Adipocyte (in vitro differentiated cells): Measurements from ENCODE around the gene PATE4.
"Not testable (repeated sequence)": the region's sequence is repeated elsewhere in the genome, so short reads cannot be mapped to it uniquely, and the experiment has no call there.

Experiments
- DNase-seq: peaks from one replicate; pipeline ENCODE4 v3.0.0-alpha.2; 2015; ENCODE audit warnings: low read depth
- H3K27me3 ChIP-seq: replicated peaks from 2 replicates; pipeline ENCODE4 v1.7.0; 2013; ENCODE audit warnings: mild to moderate bottlenecking, low read length, moderate library complexity; ENCODE audit not compliant: control insufficient read depth, insufficient read depth
- H3K36me3 ChIP-seq: 2 replicates; pipeline ENCODE4 v1.7.0; 2013; ENCODE audit warnings: low read length, mild to moderate bottlenecking, moderate library complexity; ENCODE audit not compliant: control insufficient read depth, insufficient read depth, severe bottlenecking
- H3K4me1 ChIP-seq: 2 replicates; pipeline ENCODE4 v1.7.0; 2013; ENCODE audit warnings: mild to moderate bottlenecking, low read length, moderate library complexity; ENCODE audit not compliant: control insufficient read depth, insufficient read depth
- H3K4me3 ChIP-seq: 2 replicates; pipeline ENCODE4 v1.7.0; 2013; ENCODE audit warnings: mild to moderate bottlenecking, low read length, moderate library complexity
- H3K9ac ChIP-seq: 2 replicates; pipeline ENCODE4 v1.7.0; 2013; ENCODE audit warnings: mild to moderate bottlenecking, low read length, moderate library complexity
- H3K9me3 ChIP-seq: 2 replicates; pipeline ENCODE4 v1.7.0; 2013; ENCODE audit warnings: mild to moderate bottlenecking, low read length, moderate library complexity; ENCODE audit not compliant: control insufficient read depth

Gene PATE4, protein sequence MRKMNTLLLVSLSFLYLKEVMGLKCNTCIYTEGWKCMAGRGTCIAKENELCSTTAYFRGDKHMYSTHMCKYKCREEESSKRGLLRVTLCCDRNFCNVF

DNA sequence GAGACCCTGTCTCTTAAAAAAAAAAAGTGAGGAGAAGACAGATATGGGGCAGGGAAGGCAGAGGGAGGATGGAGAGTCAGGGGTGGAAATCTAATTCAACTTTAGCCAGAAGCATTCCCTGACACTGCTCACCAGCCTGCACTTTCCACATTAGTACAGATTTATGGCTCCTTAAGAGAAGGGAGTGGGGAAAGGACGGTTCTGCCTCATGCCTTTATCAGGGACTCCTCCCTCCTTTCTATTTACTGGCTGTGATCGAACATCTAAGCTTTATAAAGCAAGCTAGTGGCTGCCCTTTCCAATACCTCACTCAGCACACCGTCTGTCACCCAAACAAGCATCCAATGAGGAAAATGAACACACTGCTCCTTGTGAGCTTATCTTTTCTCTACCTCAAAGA is at the start of gene PATE4:
PATE4 (plus strand) TSS at position 301 of the 400 bp plus-strand sequence; CDS start at position 345, 44 bp downstream.
- Histone ChIP-seq H3K36me3 (no peaks in the 10 kb centered on the region), H3K9me3 (peaks cover 5% of the 10 kb centered on the region), H3K4me1 (no peaks in the 10 kb centered on the region), H3K9ac (no peak within 1 kb of the TSS), H3K27me3 (no peaks in the 10 kb centered on the region), H3K4me3 (no peak within 1 kb of the TSS)
- no peak for DNase-seq

DNA sequence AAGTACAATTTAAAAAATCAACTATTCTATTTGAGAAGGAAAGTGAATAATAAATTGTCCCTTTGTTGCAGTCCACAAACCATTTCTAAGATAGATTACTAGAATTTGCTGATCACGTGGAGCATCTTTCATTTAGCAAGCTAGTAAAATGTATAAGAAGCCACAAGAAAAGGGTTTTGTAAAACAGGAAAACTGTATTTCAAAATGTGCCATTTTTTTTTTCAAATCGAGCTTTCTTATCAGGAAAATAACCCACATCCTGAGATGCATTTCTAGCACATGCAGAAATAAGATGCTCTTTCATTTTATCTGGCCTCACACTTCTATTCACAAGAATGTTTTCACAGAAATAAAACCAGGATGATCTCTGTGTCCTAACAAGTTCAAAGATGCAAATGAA is 48.4 kb upstream of the PATE4 start:
- Histone ChIP-seq H3K4me3 (no peak overlapping the region), H3K36me3 (no peaks in the 10 kb centered on the region), H3K9ac (no peak overlapping the region), H3K9me3 (no peaks in the 10 kb centered on the region), H3K4me1 (no peaks in the 10 kb centered on the region), H3K27me3 (no peaks in the 10 kb centered on the region)
- DNase-seq: no peak

DNA sequence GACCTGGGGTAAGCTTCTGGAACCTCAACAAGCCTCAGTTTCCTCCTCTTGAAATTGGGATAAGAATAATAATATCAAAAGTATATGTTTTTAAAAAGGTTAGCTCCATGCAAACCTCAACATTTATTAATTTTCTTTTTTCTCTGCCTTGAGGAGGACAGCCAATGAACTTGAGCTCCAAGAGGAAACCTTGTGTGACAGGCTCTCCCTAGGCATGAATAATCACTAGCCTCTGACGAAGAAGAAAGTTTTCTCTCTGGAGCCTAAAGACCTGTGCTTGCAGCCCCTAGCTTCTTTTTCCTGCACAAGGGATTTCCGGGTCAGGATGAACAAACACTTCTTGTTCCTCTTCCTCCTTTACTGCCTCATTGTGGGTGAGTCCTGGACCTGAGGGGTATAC is 45.3 kb upstream of the PATE4 start, which contains the start of gene PATE3:
PATE3 (plus strand) TSS at position 301 of the 400 bp plus-strand sequence; CDS start at position 326, 25 bp downstream.
- Histone ChIP-seq H3K36me3 (no peaks in the 10 kb centered on the region), H3K4me1 (no peaks in the 10 kb centered on the region), H3K9ac (no peak within 1 kb of the TSS), H3K9me3 (no peaks in the 10 kb centered on the region), H3K27me3 (no peaks in the 10 kb centered on the region), H3K4me3 (no peak within 1 kb of the TSS)
- no peak for DNase-seq

DNA sequence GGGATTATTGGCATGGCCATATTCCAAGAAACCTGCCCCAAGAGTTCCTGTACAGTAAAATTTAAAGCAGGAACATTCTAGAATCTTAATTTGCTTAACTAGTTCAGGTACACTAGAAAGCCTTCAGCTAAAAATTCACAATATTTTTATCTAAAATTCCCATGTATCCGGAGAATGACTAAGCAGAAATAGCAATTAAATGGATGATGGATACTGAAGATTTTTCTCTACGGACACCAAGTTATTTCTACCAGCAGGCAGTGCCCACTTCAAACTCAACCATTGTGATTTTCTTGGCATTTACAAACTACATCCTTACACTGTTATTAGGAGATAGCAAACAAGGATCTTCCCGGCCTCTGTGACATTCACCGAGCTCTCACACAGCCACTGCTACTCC is 42.3 kb upstream of the PATE4 start:
- no peaks in the 10 kb centered on the region for H3K36me3 ChIP-seq

DNA sequence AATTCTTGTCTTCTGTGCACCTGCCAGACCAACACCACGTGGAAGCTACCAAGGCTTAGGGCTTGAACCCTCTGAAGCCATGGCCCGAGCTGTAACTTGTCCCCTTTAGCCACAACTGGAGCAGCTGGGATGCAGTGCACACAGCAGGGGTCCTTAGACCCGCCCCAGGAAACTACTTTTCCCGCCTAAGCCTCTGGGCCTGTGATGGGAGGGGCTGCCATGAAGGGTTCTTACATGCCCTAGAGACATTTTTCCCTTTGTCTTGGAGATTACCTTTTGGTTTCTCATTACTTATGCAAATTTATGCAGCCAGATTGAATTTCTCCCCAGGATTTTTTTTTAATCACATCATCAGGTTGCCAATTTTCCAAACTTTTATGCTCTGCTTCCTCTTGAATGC is 35.5 kb upstream of the PATE4 start:
- Histone ChIP-seq H3K27me3 (no peaks in the 10 kb centered on the region), H3K36me3 (no peaks in the 10 kb centered on the region), H3K4me3 (no peak overlapping the region), H3K9ac (no peak overlapping the region), H3K9me3 (peaks cover 53% of the 10 kb centered on the region), H3K4me1 (no peaks in the 10 kb centered on the region)
- no peak for DNase-seq

More for the DNA sequence above, 42.3 kb upstream of the PATE4 start:
- DNase-seq: no peak
- Histone ChIP-seq H3K4me1 (no peaks in the 10 kb centered on the region), H3K9me3 (peaks cover 15% of the 10 kb centered on the region), H3K9ac (no peak overlapping the region), H3K4me3 (no peak overlapping the region), H3K27me3 (no peaks in the 10 kb centered on the region)

DNA sequence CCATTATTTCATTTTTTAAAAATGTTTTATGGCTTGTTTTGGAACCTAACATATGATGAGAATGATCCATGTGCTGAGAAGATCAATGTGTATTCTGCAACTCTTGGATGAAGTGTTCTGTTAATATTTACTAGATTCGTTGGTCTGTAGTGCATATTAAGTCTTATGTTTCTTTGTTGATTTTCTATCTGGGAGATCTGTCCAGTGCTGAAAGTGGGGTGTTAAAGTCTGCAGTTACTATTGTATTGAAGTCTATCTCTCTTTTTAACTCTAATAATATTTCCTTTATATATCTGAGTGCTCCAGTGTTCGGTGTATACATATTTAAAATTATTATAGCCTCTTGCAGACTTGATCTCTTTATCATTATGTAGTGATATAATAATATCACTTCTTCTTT is 33.3 kb upstream of the PATE4 start:
- H3K4me1 ChIP-seq: no peaks in the 10 kb centered on the region
- no peak overlapping the region for H3K9ac ChIP-seq
- no peak overlapping the region for H3K4me3 ChIP-seq
- no peak for DNase-seq
- H3K27me3 ChIP-seq: no peaks in the 10 kb centered on the region
- peaks cover 52% of the 10 kb centered on the region for H3K9me3 ChIP-seq
- no peaks in the 10 kb centered on the region for H3K36me3 ChIP-seq

DNA sequence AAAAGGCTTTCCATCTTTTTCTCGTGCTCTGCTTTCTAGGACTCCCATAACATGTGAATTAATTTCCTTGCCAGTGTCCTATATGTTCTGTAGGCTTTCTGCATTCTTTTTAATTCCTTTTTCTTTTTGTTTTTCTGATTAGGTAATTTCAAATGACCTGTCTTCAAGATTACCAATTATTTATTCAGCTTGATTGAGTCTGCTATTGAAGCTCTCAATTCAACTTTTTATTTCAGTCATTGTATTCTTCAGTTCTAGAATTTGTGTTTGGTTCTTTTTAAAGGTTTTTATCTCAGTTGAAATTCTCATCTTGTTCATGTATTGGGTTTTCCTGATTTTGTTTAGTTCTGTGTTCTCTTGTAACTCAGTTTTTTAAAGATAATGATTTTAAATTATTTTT is 30.7 kb upstream of the PATE4 start:
- Histone ChIP-seq H3K4me1 (no peaks in the 10 kb centered on the region), H3K36me3 (no peaks in the 10 kb centered on the region), H3K27me3 (no peaks in the 10 kb centered on the region), H3K9me3 (peaks cover 42% of the 10 kb centered on the region), H3K9ac (no peak overlapping the region), H3K4me3 (no peak overlapping the region)
- no peak for DNase-seq

DNA sequence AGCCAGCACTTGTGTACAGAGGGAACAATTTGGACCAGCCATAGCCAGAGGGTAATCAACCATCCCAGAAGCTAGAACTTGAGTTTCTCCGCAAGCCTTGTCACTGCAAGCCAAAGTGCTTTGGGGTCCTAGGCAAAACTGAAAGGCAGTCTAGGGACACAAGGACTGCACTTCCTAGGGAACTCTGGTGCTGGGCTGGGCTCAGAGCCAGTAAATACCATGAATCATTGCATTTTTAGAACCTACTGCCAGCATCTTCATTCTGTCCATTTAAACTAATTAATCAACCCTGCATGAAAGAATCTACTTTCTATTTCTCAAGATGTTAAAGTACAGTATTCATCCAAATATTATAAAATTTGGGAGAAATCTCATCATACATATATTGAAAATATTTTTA is 25.2 kb upstream of the PATE4 start:
- Histone ChIP-seq H3K27me3 (no peaks in the 10 kb centered on the region), H3K9ac (no peak overlapping the region), H3K36me3 (no peaks in the 10 kb centered on the region), H3K4me1 (no peaks in the 10 kb centered on the region), H3K4me3 (no peak overlapping the region), H3K9me3 (peaks cover 19% of the 10 kb centered on the region)
- DNase-seq: no peak

DNA sequence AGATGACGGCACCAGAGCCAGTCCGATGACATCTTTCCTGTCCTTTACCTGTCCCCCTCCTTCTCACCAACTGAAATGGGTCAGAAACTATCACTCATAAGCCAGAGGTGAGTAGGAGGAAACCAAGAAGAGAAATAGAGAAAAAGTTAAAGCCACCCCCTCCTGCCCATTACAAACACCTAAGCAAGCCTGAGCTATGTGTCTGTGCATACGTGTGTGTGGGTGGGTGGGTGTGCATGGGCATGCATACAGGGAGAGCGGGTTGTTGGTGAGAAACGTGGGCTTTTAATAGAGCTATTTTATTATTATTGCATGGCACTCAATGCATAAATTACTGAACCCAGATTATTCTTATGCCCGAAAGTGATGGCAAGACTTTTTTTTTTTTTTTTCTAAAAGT is 2.6 kb downstream of the PATE4 start:
- peaks cover 5% of the 10 kb centered on the region for H3K9me3 ChIP-seq
- no peaks in the 10 kb centered on the region for H3K4me1 ChIP-seq
- DNase-seq: no peak
- H3K4me3 ChIP-seq: no peak overlapping the region
- H3K36me3 ChIP-seq: no peaks in the 10 kb centered on the region
- H3K27me3 ChIP-seq: no peaks in the 10 kb centered on the region
- H3K9ac ChIP-seq: no peak overlapping the region

DNA sequence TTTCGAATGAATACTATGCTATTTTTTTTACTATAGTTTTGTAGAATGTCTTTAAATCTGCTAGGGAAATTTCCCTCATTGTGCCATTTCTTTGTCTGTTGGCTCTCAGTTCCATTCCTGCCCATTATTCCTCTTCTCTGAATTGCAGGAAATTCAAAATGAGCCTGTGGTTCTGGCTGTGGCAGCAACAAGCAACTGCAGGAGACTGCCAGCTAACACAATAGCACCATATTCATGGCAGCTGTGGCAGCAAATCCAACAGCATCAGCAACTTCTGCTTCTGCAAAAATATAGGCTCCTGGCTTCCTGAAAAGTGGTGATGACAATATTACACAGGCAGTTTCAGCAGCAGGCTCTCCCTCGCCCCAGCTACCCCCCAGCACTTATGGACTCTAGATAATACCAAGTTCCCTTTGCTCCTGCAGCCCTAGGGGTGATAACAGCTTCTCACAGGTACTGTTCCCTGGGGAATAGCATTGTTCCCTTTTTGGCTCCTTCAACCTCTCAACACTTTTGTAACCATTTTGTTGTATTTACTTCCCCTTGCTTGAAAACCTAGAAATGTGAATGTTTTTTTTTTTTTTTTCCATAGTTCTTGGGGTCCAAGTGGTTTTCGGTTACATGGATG is 9.3 kb downstream of the PATE4 start:
- H3K27me3 ChIP-seq: no peaks in the 10 kb centered on the region
- DNase-seq: no peak
- H3K4me1 ChIP-seq: no peaks in the 10 kb centered on the region
- H3K9ac ChIP-seq: no peak overlapping the region
- H3K4me3 ChIP-seq: no peak overlapping the region
- H3K9me3 ChIP-seq: peaks cover 14% of the 10 kb centered on the region
- no peaks in the 10 kb centered on the region for H3K36me3 ChIP-seq

DNA sequence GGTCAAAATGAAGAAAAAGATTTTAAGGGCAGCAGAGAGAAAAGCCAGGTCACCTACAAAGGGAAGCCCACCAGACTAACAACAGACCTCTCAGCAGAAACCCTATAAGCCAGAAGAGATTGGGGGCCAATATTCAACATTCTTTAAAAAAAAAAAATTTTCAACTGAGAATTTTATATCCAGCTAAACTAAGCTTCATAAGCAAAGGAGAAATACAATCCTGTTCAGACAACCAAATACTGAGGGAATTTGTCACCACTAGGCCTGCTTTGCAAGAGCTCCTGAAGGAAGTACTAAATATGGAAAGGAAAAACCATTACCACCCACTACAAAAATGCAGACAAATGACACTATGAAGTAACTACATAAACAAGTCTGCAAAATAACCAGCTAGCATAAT is 13.1 kb downstream of the PATE4 start:
- no peaks in the 10 kb centered on the region for H3K36me3 ChIP-seq
- H3K4me1 ChIP-seq: no peaks in the 10 kb centered on the region
- no peak overlapping the region for H3K4me3 ChIP-seq
- no peak overlapping the region for H3K9ac ChIP-seq
- no peaks in the 10 kb centered on the region for H3K27me3 ChIP-seq
- no peak for DNase-seq
- peaks cover 14% of the 10 kb centered on the region for H3K9me3 ChIP-seq

DNA sequence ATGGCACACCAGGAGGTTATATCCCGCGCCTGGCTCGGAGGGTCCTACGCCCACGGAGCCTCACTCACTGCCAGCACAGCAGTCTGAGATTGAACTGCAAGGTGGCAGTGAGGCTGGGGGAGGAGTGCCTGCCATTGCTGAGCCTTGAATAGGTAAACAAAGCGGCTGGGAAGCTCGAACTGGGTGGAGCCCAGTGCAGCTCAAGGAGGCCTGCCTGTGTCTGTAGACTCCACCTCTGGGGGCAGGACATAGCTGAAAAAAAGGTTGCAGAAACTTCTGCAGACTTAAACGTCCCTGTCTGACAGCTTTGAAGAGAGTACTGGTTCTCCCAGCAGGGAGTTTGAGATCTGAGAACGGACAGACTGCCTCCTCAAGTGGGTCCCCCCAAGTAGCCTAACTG is 24.6 kb downstream of the PATE4 start:
- H3K4me1 ChIP-seq, H3K36me3 ChIP-seq, H3K27me3 ChIP-seq, H3K4me3 ChIP-seq, H3K9me3 ChIP-seq, H3K9ac ChIP-seq, DNase-seq: not testable (repeated sequence)
